Activated T-helper 1 cell treated with anti-CD3 and anti-CD28 coated beads, Interleukin-2, amount 50 U/mL, for 16 hours (primary cell): ENCODE results near the gene PCDHA5.
"Not testable (repeated sequence)": the region's sequence is repeated elsewhere in the genome, so short reads cannot be mapped to it uniquely, and the experiment has no call there.

ENCODE experiments used
- DNase-seq, 2 donors: peaks; one replicate each; pipeline ENCODE4 v3.0.0-alpha.2; 2020; ENCODE audit warnings: low read depth in 1 of 2, low spot score in 1 of 2

Gene PCDHA5

DNA sequence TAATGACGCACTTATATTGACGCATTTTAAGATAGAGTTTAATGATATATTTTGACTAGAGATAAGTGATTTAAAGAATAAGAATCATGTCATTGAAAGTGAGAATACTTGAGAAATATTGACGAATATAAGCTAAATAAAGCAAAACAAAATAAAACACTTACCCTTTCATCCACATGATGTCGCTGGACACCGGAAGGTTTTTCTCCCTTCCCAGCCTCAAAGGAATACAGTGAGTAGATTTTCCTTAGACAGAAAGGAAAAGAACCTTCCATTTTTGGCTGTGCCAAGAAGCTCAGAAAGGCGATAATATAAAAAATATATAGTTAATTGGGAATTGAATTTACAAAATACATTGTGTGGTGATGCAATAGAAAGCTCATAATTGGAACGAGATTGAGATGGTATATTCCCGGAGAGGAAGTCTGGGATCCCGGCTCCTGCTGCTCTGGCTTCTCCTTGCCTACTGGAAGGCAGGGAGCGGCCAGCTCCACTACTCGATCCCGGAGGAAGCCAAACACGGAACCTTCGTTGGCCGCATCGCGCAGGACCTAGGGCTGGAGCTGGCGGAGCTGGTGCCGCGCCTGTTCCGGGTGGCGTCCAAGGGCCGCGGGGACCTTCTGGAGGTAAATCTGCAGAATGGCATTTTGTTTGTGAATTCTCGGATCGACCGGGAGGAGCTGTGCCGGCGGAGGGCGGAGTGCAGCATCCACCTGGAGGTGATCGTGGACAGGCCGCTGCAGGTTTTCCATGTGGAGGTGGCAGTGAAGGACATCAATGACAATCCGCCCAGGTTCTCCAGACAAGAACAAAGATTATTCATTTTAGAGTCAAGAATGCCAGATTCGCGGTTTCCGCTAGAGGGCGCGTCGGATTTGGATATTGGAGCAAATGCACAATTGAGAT lies at the start of gene PCDHA5:
TSS of gene PCDHA5 (plus strand) at position 239 of the 906 bp plus-strand sequence.
- no peak for DNase-seq

DNA sequence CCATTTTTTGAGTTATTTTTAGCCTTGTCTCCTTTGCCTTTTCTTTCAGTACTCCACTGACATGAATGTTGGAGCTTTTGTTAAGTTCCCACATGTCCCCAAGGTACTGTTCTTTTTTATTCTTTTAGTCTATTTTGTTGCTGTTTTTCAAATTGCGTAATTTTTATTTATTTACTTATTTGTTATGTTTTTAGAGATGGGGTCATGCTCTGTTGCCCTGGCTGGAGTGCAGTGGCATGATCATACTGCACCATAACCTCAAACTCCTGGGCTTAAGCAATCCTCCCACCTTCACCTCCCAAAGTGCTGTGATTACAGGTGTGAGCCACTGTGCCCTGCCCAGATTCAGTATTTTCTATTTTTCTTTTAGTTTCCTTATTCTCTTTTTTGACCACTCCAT lies 40.9 kb upstream of the PCDHA5 start:
- DNase-seq, result no peak

DNA sequence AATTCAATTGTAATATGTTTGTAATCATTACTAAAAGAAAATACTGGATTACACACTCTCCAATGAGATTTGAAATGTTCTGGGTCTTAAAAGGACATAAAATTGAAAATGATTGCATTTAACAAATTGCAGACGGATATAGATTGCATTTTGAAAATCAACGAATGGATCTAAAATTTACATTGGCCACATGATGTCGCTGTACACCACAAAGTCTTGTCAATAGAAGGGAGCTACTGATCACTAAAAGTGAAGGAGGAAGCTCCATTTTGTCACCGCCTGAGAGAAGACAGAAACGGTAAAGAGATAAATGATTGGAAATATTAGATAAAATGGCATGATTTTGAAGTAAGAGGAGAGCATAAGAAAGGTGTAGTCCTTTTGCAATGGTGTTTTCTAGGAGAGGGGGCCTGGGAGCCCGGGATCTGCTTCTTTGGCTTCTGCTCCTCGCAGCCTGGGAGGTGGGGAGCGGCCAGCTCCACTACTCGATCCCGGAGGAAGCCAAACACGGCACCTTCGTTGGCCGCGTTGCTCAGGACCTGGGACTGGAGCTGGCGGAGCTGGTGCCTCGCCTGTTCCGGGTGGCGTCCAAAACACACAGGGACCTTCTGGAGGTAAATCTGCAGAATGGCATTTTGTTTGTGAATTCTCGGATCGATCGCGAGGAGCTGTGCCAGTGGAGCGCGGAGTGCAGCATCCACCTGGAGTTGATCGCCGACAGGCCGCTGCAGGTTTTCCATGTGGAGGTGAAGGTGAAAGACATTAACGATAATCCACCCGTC lies 35.3 kb upstream of the PCDHA5 start, which contains the start of gene PCDHA1:
TSS of gene PCDHA1 (plus strand) at position 236 of the 782 bp plus-strand sequence.
- DNase-seq, result no peak

DNA sequence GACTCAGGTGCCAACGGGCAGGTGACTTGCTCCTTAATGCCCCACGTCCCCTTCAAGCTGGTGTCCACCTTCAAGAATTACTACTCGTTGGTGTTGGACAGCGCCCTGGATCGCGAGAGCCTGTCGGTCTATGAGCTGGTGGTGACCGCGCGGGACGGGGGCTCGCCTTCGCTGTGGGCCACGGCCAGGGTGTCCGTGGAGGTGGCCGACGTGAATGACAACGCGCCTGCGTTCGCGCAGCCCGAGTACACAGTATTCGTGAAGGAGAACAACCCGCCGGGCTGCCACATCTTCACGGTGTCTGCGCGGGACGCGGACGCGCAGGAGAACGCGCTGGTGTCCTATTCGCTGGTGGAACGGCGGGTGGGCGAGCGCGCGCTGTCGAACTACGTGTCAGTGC lies 34.0 kb upstream of the PCDHA5 start:
- not testable (repeated sequence) for DNase-seq

DNA sequence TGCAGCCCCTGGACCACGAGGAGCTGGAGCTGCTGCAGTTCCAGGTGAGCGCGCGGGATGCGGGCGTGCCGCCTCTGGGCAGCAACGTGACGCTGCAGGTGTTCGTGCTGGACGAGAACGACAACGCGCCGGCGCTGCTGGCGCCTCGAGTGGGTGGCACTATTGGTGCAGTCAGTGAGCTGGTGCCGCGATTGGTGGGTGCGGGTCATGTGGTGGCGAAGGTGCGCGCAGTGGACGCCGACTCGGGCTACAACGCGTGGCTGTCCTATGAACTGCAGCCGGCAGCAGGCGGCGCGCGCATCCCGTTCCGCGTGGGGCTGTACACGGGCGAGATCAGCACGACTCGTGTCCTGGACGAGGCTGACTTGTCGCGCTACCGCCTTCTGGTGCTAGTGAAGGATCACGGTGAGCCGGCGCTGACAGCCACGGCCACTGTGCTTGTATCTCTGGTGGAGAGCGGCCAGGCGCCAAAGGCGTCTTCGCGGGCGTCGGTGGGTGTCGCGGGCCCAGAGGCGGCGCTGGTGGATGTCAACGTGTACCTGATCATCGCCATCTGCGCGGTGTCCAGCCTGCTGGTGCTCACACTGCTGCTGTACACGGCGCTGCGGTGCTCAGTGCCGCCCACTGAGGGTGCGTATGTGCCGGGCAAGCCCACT lies 33.4 kb upstream of the PCDHA5 start:
- DNase-seq, result not testable (repeated sequence)

DNA sequence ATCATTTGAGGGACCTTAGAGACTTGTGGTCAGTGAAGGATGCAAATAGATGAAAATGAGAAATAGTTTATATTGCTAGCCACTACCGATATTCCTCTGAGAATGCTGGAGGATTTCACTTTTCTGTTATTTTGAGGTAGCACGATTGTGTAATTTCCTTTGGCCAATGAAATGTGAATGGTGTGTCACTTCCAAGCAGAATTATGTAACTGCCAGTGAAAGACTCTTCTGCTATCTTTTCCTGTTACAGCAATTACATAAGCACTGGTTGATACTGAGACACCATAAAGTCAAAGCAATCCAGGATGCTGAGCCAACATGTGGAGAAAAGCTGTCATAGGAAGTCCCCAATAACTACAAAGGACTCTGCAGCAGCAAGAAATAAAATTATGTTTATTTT lies 30.3 kb upstream of the PCDHA5 start:
- DNase-seq, result no peak

DNA sequence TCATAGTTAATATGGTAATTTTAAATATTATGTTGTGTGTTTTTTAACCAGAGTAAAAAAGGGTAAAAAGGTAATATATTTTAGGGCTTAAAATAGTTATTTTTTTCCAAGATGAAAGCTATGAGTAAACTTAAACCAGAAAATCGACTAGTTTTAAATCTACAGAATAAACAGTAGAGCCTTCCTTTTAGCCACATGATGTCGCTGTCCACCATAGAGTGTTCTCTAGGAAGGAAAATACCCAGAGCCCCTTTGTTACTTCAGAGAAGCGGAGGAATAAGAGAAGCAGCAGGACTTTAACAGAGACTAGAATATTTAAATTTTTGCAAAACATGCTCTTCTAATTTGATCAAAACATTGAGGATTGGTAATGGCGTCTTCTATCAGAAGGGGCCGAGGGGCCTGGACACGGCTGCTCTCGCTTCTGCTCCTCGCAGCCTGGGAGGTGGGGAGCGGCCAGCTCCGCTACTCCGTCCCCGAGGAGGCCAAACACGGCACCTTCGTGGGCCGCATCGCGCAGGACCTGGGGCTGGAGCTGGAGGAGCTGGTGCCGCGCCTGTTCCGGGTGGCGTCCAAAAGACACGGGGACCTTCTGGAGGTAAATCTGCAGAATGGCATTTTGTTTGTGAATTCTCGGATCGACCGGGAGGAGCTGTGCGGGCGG lies 26.7 kb upstream of the PCDHA5 start, which contains the start of gene PCDHA2:
TSS of gene PCDHA2 (plus strand) at position 258 of the 664 bp plus-strand sequence.
- DNase-seq, result no peak

DNA sequence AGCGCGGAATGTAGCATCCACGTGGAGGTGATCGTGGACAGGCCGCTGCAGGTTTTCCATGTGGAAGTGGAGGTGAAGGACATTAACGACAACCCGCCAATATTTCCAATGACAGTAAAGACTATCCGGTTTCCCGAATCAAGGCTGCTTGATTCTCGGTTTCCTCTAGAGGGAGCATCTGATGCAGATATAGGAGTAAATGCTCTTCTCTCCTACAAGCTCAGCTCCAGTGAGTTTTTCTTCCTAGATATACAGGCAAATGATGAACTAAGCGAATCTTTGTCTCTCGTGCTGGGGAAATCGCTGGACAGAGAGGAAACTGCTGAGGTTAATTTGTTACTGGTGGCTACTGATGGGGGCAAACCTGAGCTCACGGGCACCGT lies 26.2 kb upstream of the PCDHA5 start:
- no peak for DNase-seq

DNA sequence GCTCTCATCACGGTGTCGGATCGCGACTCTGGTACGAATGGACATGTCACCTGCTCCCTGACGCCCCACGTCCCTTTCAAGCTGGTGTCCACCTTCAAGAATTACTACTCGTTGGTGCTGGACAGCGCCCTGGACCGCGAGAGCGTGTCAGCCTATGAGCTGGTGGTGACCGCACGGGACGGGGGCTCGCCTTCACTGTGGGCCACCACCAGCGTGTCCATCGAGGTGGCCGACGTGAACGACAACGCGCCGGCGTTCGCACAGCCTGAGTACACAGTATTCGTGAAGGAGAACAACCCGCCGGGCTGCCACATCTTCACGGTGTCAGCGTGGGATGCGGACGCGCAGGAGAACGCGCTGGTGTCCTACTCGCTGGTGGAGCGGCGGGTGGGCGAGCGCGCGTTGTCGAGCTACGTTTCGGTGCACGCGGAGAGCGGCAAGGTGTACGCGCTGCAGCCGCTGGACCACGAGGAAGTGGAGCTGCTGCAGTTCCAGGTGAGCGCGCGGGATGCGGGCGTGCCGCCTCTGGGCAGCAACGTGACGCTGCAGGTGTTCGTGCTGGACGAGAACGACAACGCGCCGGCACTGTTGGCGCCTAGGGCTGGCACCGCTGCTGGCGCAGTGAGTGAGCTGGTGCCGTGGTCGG lies 25.2 kb upstream of the PCDHA5 start:
- DNase-seq, result not testable (repeated sequence)

DNA sequence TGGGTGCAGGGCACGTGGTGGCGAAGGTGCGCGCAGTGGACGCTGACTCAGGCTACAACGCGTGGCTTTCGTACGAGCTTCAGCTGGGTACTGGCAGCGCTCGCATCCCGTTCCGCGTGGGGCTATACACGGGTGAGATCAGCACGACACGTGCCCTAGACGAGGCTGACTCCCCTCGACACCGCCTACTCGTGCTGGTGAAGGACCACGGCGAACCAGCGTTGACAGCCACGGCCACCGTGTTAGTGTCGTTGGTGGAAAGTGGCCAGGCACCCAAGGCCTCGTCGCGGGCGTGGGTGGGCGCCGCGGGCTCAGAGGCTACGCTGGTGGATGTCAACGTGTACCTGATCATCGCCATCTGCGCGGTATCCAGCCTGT lies 24.7 kb upstream of the PCDHA5 start:
- no peak for DNase-seq

DNA sequence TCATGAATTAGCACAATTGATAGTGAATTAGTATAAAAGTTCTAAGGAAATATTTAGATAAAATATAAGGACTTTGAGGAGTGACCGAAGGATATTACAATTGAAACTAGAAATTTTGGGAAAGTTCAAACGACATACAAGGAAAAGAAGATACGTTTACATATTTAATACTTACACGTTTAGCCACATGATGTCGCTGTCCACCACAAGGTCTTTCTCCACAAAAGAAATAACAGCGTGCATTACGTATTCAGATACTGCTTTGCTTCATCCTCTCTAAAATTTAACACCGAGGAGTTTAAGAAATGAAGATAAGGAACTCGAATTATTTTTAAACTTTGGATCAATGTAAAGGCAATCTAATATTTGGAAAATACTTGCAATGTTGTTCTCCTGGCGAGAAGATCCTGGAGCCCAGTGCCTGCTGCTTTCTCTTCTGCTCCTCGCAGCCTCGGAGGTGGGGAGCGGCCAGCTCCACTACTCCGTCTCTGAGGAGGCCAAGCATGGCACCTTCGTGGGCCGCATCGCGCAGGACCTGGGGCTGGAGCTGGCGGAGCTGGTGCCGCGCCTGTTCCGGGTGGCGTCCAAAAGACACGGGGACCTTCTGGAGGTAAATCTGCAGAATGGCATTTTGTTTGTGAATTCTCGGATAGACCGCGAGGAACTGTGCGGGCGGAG lies 20.5 kb upstream of the PCDHA5 start, which contains the start of gene PCDHA3:
TSS of gene PCDHA3 (plus strand) at position 242 of the 678 bp plus-strand sequence.
- no peak for DNase-seq

DNA sequence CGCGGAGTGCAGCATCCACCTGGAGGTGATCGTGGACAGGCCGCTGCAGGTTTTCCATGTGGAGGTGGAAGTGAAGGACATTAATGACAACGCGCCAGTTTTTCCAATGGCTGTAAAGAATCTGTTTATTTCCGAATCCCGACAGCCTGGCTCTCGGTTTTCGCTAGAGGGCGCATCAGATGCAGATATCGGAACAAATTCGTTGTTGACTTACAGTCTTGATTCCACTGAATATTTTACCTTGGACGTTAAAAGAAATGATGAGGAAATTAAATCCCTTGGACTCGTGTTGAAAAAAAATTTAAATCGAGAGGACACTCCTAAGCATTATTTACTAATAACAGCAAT lies 19.9 kb upstream of the PCDHA5 start:
- no peak for DNase-seq

DNA sequence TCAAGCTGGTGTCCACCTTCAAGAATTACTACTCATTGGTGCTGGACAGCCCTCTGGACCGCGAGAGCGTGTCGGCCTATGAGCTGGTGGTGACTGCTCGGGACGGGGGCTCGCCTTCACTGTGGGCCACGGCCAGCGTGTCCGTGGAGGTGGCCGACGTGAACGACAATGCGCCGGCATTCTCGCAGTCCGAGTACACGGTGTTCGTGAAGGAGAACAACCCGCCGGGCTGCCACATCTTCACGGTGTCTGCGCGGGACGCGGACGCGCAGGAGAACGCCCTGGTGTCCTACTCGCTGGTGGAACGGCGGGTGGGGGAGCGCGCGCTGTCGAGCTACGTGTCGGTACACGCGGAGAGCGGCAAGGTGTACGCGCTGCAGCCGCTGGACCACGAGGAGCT lies 19.0 kb upstream of the PCDHA5 start:
- not testable (repeated sequence) for DNase-seq

DNA sequence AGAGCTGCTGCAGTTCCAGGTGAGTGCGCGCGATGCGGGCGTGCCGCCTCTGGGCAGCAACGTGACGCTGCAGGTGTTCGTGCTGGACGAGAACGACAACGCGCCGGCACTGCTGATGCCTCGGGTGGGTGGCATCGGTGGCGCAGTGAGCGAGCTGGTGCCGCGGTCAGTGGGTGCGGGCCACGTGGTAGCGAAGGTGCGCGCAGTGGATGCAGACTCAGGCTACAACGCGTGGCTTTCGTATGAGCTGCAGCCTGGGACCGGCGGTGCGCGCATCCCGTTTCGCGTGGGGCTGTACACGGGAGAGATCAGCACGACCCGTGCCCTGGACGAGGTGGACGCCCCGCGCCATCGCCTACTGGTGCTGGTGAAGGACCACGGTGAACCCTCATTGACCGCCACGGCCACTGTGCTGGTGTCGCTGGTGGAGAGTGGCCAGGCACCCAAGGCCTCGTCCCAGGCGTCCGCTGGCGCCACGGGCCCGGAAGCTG lies 18.6 kb upstream of the PCDHA5 start:
- DNase-seq, result no peak

DNA sequence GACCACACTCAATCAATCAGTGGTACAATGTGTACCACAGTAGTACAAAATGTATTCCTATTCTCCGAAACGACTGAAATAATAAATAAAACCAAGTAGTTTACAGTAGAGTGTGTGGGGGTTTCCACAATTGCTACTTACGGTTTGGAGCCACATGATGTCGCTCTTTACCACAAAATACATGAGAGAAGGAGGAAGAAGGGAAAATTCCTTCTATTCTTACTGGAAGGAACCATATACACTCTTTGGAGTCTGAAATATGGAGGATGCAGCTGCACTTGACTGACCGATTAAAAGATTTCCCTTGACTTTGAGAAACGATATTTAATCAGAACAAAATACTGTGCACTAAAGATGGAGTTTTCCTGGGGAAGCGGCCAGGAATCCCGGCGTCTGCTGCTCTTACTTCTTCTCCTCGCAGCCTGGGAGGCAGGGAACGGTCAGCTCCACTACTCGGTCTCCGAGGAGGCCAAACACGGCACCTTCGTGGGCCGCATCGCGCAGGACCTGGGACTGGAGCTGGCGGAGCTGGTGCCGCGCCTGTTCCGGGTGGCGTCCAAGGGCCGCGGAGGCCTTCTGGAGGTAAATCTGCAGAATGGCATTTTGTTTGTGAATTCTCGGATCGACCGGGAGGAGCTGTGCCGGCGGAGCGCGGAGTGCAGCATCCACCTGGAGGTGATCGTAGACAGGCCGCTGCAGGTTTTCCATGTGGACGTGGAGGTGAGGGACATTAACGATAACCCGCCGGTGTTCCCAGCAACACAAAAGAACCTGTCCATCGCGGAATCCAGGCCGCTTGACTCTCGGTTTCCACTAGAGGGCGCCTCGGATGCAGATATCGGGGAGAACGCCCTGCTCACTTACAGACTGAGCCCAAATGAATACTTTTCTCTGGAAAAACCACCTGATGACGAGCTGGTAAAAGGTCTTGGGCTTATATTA lies 14.3 kb upstream of the PCDHA5 start, which contains the start of gene PCDHA4:
TSS of gene PCDHA4 (plus strand) at position 235 of the 942 bp plus-strand sequence.
- no peak for DNase-seq

DNA sequence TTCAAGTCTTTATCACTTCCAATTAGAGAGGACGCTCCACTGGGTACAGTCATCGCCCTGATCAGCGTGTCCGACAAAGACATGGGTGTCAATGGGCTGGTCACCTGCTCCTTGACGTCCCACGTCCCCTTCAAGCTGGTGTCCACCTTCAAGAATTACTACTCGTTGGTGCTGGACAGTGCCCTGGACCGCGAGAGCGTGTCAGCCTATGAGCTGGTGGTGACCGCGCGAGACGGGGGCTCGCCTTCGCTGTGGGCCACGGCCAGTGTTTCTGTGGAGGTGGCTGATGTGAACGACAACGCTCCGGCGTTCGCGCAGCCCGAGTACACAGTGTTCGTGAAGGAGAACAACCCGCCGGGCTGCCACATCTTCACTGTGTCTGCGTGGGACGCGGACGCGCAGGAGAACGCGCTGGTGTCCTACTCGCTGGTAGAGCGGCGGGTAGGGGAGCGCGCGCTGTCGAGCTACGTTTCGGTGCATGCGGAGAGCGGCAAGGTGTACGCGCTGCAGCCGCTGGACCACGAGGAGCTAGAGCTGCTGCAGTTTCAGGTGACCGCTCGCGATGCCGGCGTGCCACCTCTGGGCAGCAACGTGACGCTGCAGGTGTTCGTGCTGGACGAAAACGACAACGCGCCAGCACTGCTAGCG lies 13.0 kb upstream of the PCDHA5 start:
- not testable (repeated sequence) for DNase-seq

DNA sequence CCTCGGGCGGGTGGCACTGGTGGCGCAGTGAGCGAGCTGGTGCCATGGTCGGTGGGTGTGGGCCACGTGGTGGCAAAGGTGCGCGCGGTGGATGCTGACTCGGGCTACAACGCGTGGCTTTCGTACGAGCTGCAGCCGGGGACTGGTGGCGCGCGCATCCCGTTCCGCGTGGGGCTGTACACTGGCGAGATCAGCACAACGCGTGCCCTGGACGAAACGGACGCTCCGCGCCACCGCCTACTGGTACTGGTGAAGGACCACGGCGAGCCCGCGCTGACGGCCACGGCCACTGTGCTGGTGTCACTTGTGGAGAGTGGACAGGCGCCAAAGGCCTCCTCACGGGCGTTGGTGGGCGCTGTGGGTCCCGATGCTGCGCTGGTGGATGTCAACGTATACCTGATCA lies 12.5 kb upstream of the PCDHA5 start:
- DNase-seq, result no peak

DNA sequence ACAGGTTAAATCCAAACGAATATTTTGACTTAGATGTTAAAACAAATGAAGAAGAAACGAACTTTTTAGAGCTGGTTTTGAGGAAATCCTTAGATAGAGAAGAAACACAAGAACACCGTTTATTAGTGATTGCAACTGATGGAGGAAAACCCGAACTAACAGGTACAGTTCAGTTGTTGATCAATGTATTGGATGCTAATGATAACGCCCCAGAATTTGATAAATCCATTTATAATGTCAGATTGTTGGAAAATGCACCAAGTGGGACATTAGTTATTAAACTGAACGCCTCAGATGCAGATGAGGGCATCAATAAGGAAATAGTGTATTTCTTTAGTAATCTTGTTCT lies 842 bp downstream of the PCDHA5 start:
- no peak for DNase-seq
